Measurements from ENCODE around the gene TMEM243.
"Not testable (repeated sequence)": the region's sequence is repeated elsewhere in the genome, so short reads cannot be mapped to it uniquely, and the experiment has no call there.

The TMEM243 gene

DNA sequence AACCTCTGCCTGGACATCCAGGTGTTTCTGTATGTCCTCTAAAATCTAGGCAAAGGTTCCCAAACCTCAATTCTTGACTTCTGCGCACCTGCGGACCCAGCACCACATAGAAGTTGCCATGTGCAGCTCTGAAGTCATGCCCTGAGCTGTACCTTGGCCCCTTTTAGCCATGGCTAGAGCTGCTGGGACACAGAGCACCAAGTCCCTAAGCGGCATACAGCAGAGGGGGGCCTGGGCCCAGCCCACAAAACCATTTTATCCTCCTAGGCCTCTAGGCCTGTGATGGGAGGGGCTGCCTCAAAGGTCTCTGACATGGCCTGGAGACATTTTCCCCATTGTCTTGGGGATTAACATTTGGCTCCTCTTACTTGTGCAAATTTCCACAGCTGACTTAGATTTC is 14.6 kb downstream of the TMEM243 start:
- Histone ChIP-seq H2AFZ (ENCODE audit: low read depth, low read length) (no peak overlapping the region), H3K4me3 (ENCODE audit: low read length) (no peak overlapping the region), H3K27me3 (ENCODE audit: insufficient read depth, low read length) (no peaks in the 10 kb centered on the region), H3K9me3 (ENCODE audit: low read length) (peaks cover 6% of the 10 kb centered on the region), H3K4me1 (ENCODE audit: insufficient read depth, low read length) (no peaks in the 10 kb centered on the region), H3K36me3 (ENCODE audit: insufficient read depth, low read length) (peaks cover 6% of the 10 kb centered on the region)

DNA sequence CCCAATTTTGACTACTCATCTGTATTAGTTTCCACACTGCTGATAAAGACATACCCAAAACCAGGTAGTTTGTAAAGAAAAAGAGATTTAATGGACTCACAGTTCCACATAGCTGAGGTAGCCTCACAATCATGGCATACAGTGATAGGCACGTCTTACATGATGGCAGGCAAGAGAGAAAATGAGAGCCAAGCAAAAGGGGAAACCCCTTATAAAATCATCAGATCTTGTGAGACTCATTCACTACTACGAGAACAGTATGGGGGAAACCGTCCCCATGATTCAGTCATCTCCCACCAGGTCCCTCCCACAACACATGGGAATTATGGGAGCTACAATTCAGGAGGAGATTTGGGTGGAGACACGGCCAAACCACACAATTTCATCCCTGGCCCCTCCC is 15.6 kb downstream of the TMEM243 start:
- H2AFZ ChIP-seq (ENCODE audit: low read depth, low read length); H3K4me3 ChIP-seq (ENCODE audit: low read length); H3K9me3 ChIP-seq (ENCODE audit: low read length); H3K27me3 ChIP-seq (ENCODE audit: insufficient read depth, low read length); H3K4me1 ChIP-seq (ENCODE audit: insufficient read depth, low read length): not testable (repeated sequence)
- peaks cover 16% of the 10 kb centered on the region for H3K36me3 ChIP-seq (ENCODE audit: insufficient read depth, low read length)

DNA sequence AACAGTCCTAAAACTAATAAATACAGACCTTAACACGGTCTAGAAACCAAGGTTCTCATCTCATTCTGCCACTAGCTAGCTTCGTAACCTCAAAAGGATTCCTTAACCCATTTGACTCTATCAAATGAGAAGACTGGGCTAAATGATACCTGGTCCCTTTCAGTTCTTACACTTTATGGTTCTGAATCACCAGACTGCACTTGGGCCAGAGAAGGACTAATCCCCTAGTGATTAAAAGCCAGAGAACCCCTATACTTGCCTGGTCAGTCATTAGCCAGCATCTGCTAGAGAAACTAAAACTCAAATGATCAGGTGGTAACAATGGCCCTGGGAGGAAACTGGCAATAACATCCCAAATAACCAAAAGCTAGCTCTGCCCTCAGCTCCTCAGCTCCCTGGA is 16.8 kb downstream of the TMEM243 start:
- Histone ChIP-seq H3K9me3 (ENCODE audit: low read length) (peaks cover 6% of the 10 kb centered on the region), H3K27me3 (ENCODE audit: insufficient read depth, low read length) (no peaks in the 10 kb centered on the region), H2AFZ (ENCODE audit: low read depth, low read length) (no peak overlapping the region), H3K4me1 (ENCODE audit: insufficient read depth, low read length) (no peaks in the 10 kb centered on the region), H3K36me3 (ENCODE audit: insufficient read depth, low read length) (peaks cover 27% of the 10 kb centered on the region), H3K4me3 (ENCODE audit: low read length) (no peak overlapping the region)

DNA sequence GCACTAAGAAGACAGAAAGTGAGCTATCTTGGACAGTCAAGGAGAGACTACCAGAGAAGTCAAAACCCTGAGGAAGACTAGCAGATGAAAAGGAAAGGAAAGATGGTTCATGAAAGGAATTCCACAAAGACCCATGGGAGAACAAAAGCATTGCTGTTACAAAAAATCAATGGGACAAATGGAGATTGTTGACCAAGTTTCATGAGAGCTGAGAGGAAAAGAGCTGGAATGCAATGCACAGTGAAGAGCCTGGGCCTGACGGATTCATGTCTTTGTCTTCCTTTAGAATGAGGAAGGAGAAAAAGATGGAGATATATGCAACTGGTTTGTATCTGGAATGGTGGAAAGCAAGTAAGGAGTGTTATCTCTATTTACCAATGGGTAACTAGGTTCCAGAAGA is 17.3 kb downstream of the TMEM243 start:
- H3K9me3 ChIP-seq (ENCODE audit: low read length) = peaks cover 6% of the 10 kb centered on the region
- H3K27me3 ChIP-seq (ENCODE audit: insufficient read depth, low read length) = no peaks in the 10 kb centered on the region
- no peak overlapping the region for H3K4me3 ChIP-seq (ENCODE audit: low read length)
- H3K4me1 ChIP-seq (ENCODE audit: insufficient read depth, low read length) = no peaks in the 10 kb centered on the region
- H2AFZ ChIP-seq (ENCODE audit: low read depth, low read length) = no peak overlapping the region
- peaks cover 32% of the 10 kb centered on the region for H3K36me3 ChIP-seq (ENCODE audit: insufficient read depth, low read length)

DNA sequence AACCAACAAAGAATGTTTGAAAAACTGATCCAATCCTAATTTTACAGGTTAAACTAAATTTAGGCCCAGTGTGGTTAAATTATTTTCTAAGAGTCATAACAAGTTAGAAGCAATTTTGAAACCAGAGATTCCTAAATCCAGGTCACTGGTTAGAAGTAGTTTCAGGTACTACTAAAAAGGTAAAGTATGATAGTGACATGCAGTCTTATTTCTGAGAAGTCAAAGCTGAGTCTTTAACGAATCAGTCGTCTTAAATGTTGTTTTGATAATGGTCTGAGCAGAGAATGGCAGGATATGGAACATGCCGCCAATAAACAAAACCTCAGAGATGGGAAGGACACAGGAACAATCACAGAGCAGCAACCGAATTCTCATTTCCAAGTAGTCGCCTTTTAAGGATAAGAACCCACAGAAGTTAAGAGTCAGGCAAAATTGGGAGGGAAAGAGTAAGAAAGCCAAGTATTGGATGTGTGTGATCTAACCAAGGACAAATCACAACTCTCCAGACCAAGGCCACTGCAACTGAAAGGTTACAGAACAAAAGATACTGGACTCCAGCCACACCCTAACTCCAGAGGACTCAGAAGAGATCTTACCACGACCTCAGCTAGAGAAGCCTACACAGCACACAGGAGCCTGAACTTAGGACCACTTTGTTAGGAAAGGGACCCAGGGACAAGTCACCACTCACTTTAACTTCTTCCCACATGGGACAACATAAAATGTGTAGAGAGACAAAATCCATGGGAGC is 19.7 kb downstream of the TMEM243 start:
- H3K27me3 ChIP-seq (ENCODE audit: insufficient read depth, low read length) = no peaks in the 10 kb centered on the region
- H2AFZ ChIP-seq (ENCODE audit: low read depth, low read length) = no peak overlapping the region
- no peak overlapping the region for H3K4me3 ChIP-seq (ENCODE audit: low read length)
- H3K36me3 ChIP-seq (ENCODE audit: insufficient read depth, low read length) = peaks cover 55% of the 10 kb centered on the region
- peaks cover 3% of the 10 kb centered on the region for H3K9me3 ChIP-seq (ENCODE audit: low read length)
- H3K4me1 ChIP-seq (ENCODE audit: insufficient read depth, low read length) = no peaks in the 10 kb centered on the region

DNA sequence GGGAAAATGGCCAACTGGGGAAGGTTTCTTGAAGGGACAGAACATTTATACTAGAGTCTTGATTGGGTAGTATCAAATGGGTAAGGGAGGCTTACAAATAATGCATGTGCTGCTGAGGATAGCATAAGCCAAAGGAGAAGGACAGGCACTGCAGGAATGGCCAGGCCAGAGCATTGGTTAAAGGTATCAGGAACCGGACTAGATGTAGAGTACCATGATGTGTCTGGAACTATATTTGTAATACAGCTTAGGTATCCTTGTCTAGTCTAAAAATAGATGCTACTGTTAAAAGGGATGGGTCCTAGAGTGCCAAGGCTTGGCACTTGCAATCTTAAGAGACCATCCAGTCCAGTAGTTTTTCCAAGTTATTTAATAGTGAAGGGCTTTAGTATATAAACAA is 20.3 kb downstream of the TMEM243 start:
- Histone ChIP-seq H3K4me3 (ENCODE audit: low read length) (no peak overlapping the region), H3K4me1 (ENCODE audit: insufficient read depth, low read length) (no peaks in the 10 kb centered on the region), H3K9me3 (ENCODE audit: low read length) (no peaks in the 10 kb centered on the region), H2AFZ (ENCODE audit: low read depth, low read length) (no peak overlapping the region), H3K27me3 (ENCODE audit: insufficient read depth, low read length) (no peaks in the 10 kb centered on the region), H3K36me3 (ENCODE audit: insufficient read depth, low read length) (peaks cover 62% of the 10 kb centered on the region)

DNA sequence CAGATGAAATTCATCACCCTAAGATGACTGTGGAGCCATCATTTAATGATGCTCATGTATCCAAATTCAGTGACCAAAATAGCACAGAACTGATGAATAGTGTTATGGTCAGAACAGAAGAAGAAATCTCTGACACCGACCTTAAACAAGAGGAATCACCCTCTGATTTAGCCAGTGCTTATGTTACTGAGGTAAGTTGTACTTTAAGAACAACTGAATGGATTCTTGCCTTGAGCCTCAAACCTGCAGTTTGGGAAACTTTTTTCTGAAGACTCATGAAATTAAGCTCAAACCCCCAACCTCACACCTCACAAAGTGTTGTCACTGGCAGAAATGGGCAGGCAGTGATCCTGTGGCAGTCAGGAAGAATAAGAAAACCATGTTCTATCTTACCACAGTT is 25.6 kb downstream of the TMEM243 start:
- Histone ChIP-seq H3K36me3 (ENCODE audit: insufficient read depth, low read length) (peaks cover 99% of the 10 kb centered on the region), H3K4me1 (ENCODE audit: insufficient read depth, low read length) (no peaks in the 10 kb centered on the region), H2AFZ (ENCODE audit: low read depth, low read length) (no peak overlapping the region), H3K9me3 (ENCODE audit: low read length) (no peaks in the 10 kb centered on the region), H3K27me3 (ENCODE audit: insufficient read depth, low read length) (no peaks in the 10 kb centered on the region), H3K4me3 (ENCODE audit: low read length) (no peak overlapping the region)

DNA sequence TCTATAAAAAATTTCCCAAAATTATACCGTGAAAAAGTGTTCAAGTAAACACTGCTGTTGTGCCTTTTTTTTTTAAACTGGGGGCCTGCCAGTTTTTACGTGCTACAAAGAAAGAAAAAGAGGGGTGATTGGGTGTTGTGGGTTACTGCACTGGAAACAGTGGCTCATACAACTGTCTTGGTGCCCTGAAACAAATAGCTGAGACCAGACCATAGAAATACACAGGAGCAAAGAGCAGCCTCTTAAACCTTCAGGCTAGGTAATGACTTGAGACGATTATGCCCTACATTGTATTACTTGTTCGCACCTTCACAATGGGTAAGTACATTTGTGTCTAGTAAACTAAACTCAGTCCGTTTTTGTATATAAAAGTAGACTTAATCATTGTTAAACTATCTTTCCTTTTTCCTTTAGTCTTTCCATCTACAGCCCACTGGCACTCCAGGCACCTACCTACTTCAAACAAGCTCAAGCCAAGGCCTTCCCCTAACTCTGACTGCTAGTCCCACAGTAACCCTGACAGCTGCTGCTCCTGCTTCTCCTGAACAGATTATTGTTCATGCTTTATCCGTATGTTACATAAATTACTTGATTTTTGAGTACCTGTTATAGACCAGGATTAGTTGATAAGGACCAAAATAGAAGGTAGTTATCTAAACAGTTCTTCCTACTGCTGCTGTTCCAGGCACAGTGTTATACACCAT is 26.6 kb downstream of the TMEM243 start:
- Histone ChIP-seq H3K9me3 (ENCODE audit: low read length) (no peaks in the 10 kb centered on the region), H3K4me3 (ENCODE audit: low read length) (no peak overlapping the region), H3K36me3 (ENCODE audit: insufficient read depth, low read length) (peaks cover 100% of the 10 kb centered on the region), H2AFZ (ENCODE audit: low read depth, low read length) (no peak overlapping the region), H3K27me3 (ENCODE audit: insufficient read depth, low read length) (no peaks in the 10 kb centered on the region), H3K4me1 (ENCODE audit: insufficient read depth, low read length) (no peaks in the 10 kb centered on the region)

DNA sequence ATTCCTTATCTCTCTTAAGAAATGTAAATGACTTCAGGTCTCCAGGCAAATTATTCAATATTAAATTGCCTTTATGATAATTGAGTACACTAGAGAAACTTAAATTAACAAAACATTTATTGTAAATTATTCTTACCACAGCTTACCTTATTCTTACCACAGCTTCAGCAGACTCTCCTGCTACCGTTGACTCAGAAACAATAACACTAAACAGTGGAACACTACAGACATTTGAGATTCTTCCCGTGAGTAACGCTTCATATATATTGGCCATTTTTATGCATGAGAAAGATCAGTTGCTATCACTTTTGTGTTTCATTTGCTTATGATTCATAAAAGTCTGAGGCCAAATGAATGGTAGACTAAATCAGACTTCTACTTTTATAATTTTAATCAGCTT is 28.7 kb downstream of the TMEM243 start:
- Histone ChIP-seq H3K4me3 (ENCODE audit: low read length) (no peak overlapping the region), H3K36me3 (ENCODE audit: insufficient read depth, low read length) (peaks cover 99% of the 10 kb centered on the region), H3K4me1 (ENCODE audit: insufficient read depth, low read length) (no peaks in the 10 kb centered on the region), H3K9me3 (ENCODE audit: low read length) (no peaks in the 10 kb centered on the region), H2AFZ (ENCODE audit: low read depth, low read length) (no peak overlapping the region), H3K27me3 (ENCODE audit: insufficient read depth, low read length) (no peaks in the 10 kb centered on the region)

DNA sequence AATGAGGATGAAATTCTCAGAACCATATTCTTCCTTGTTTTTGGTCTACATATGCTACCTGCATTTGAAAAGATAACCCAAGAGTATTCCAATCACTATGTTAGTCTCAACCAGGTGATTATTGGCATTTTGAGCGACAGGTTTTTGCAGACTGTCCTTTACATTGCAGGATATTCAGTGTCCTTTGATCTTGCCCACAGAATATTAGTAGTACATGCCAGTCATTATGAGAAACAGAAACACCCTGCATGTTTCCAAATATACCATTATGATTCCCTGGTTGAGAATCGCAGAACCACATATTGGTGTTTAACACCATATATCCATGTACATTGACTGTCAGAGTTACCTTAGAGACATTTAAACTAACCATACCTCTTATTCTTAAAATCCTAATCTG is 30.6 kb downstream of the TMEM243 start:
- Histone ChIP-seq H3K4me3 (ENCODE audit: low read length) (no peak overlapping the region), H3K27me3 (ENCODE audit: insufficient read depth, low read length) (no peaks in the 10 kb centered on the region), H3K36me3 (ENCODE audit: insufficient read depth, low read length) (peaks cover 98% of the 10 kb centered on the region), H3K9me3 (ENCODE audit: low read length) (no peaks in the 10 kb centered on the region), H2AFZ (ENCODE audit: low read depth, low read length) (no peak overlapping the region), H3K4me1 (ENCODE audit: insufficient read depth, low read length) (no peaks in the 10 kb centered on the region)

DNA sequence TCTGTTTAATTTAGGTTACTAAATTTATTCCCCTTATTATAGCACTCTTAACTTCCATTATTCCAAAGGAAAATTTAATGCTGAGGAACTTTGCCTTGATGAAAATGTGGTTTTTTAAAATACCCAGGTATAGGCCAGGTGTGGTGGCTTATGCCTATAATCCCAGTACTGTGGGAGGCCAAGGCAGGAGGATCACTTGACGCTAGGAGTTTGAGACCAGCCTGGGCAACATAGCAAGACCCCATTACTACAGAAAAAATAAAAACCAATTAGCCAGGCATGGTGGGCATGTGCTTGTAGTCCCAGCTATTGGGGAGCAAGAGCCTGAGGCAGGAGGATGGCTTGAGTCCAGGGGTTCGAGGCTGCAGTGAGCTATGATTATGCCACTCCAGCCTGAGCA is 32.4 kb downstream of the TMEM243 start:
- H2AFZ ChIP-seq (ENCODE audit: low read depth, low read length) = no peak overlapping the region
- H3K27me3 ChIP-seq (ENCODE audit: insufficient read depth, low read length) = no peaks in the 10 kb centered on the region
- H3K4me3 ChIP-seq (ENCODE audit: low read length) = no peak overlapping the region
- peaks cover 97% of the 10 kb centered on the region for H3K36me3 ChIP-seq (ENCODE audit: insufficient read depth, low read length)
- no peaks in the 10 kb centered on the region for H3K9me3 ChIP-seq (ENCODE audit: low read length)
- no peaks in the 10 kb centered on the region for H3K4me1 ChIP-seq (ENCODE audit: insufficient read depth, low read length)

DNA sequence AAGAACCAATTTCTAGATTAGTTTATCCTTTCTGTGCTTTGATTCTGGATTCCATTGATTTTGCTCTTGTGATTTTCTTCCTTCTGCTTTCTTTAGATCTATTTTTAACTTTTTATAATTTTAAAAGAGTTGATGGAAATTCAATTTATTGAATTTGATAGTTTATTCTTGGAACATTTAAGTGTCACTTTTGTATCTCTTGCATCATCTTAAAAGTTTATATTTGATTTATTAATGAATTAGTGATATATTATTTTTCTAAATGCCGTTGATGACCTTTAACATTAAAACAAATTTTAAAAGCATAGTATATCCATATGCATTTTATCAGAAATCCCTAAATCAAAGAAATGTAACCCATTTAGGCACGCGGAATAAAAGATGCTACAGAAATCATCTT is 40.4 kb downstream of the TMEM243 start:
- H2AFZ ChIP-seq (ENCODE audit: low read depth, low read length) = no peak overlapping the region
- no peaks in the 10 kb centered on the region for H3K4me1 ChIP-seq (ENCODE audit: insufficient read depth, low read length)
- H3K4me3 ChIP-seq (ENCODE audit: low read length) = no peak overlapping the region
- H3K9me3 ChIP-seq (ENCODE audit: low read length) = no peaks in the 10 kb centered on the region
- H3K36me3 ChIP-seq (ENCODE audit: insufficient read depth, low read length) = peaks cover 86% of the 10 kb centered on the region
- H3K27me3 ChIP-seq (ENCODE audit: insufficient read depth, low read length) = no peaks in the 10 kb centered on the region

DNA sequence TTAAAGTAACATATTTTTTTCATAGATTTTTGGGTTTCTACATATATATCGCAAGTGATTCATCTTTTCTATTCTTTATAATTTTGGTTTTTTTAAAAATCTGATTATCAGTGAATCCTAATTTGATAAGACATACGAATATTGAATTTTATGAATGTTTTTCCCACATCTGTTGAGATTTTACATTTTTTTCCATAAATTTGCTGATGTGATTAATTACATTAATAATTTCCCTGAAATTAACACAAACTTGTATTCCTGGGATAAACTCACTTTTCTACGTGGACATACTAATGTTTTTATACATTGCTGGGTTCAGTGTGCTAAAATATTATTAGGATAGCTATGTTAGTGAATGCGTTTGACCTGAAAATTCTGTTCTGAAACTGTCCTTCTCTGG is 41.2 kb downstream of the TMEM243 start:
- no peaks in the 10 kb centered on the region for H3K27me3 ChIP-seq (ENCODE audit: insufficient read depth, low read length)
- H3K4me1 ChIP-seq (ENCODE audit: insufficient read depth, low read length) = no peaks in the 10 kb centered on the region
- no peaks in the 10 kb centered on the region for H3K9me3 ChIP-seq (ENCODE audit: low read length)
- peaks cover 86% of the 10 kb centered on the region for H3K36me3 ChIP-seq (ENCODE audit: insufficient read depth, low read length)
- no peak overlapping the region for H2AFZ ChIP-seq (ENCODE audit: low read depth, low read length)
- no peak overlapping the region for H3K4me3 ChIP-seq (ENCODE audit: low read length)

DNA sequence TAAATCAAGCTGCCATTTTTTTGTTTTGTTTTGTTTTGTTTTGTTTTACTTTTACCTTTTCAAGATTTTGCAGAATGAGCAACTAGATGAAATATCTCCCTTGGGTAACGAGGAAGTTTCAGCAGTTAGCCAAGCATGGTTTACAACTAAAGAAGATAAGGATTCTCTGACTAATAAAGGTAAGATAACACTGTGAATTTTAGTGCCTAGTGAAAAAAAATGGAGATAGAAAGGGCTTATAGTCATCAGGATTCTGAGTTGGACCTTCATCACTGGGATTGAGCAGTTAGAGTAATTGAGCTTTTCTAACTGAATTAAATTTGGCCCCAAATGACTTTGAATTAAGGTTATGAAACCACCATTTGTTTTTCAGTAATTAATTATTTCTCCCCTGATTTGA is 46.1 kb downstream of the TMEM243 start:
- no peaks in the 10 kb centered on the region for H3K4me1 ChIP-seq (ENCODE audit: insufficient read depth, low read length)
- no peak overlapping the region for H2AFZ ChIP-seq (ENCODE audit: low read depth, low read length)
- peaks cover 95% of the 10 kb centered on the region for H3K36me3 ChIP-seq (ENCODE audit: insufficient read depth, low read length)
- H3K9me3 ChIP-seq (ENCODE audit: low read length) = no peaks in the 10 kb centered on the region
- H3K27me3 ChIP-seq (ENCODE audit: insufficient read depth, low read length) = no peaks in the 10 kb centered on the region
- H3K4me3 ChIP-seq (ENCODE audit: low read length) = no peak overlapping the region

Data from neuron (in vitro differentiated cells).